Liver (tissue), 9 donors: ENCODE measurements around the gene RASSF9. TPM values are rescaled to one million over a fixed set of nuclear protein-coding genes. Genes with fewer than 3 reads are reported as not detected.

Source experiments
- DNase-seq: peaks from one replicate; pipeline ENCODE4 v3.0.0-alpha.2; 2017; ENCODE audit warnings: low spot score
- H3K27ac ChIP-seq, 2 donors: one replicate each; pipeline ENCODE4 v1.7.0; 2013; ENCODE audit warnings: inconsistent platforms in 2 of 2, low read length in 2 of 2, control low read depth in 1 of 2, low read depth in 1 of 2, mild to moderate bottlenecking in 1 of 2
- H3K27me3 ChIP-seq, 4 donors: one replicate each; pipeline versions ENCODE4 v1.6.1 to v1.7.0; 2013; ENCODE audit warnings: low read length in 3 of 4, inconsistent platforms in 1 of 4, mild to moderate bottlenecking in 1 of 4, moderate library complexity in 1 of 4; ENCODE audit not compliant: control insufficient read depth in 4 of 4, insufficient read depth in 4 of 4
- H3K36me3 ChIP-seq, 4 donors: one replicate each; pipeline versions ENCODE4 v1.6.1 to v1.7.0; 2013; ENCODE audit warnings: low read length in 3 of 4, mild to moderate bottlenecking in 3 of 4, low read depth in 1 of 4, moderate library complexity in 1 of 4; ENCODE audit not compliant: control insufficient read depth in 4 of 4, insufficient read depth in 3 of 4
- H3K4me1 ChIP-seq, 4 donors: one replicate each; pipeline versions ENCODE4 v1.6.1 to v1.7.0; 2013; ENCODE audit warnings: low read length in 3 of 4, mild to moderate bottlenecking in 3 of 4, moderate library complexity in 1 of 4; ENCODE audit not compliant: control insufficient read depth in 4 of 4, insufficient read depth in 4 of 4
- H3K4me3 ChIP-seq, 3 donors: one replicate each; pipeline versions ENCODE4 v1.6.1 to v1.7.0; 2013; ENCODE audit warnings: low read length in 3 of 3, control low read depth in 1 of 3, low read depth in 1 of 3, mild to moderate bottlenecking in 1 of 3
- H3K9ac ChIP-seq, 2 donors: one replicate each; pipeline ENCODE4 v1.7.0; 2013; ENCODE audit warnings: low read length in 2 of 2, mild to moderate bottlenecking in 2 of 2, moderate library complexity in 2 of 2, control low read depth in 1 of 2, low read depth in 1 of 2
- H3K9me3 ChIP-seq, 4 donors: one replicate each; pipeline versions ENCODE4 v1.6.1 to v1.7.0; 2013; ENCODE audit warnings: low read length in 3 of 4; ENCODE audit not compliant: control insufficient read depth in 4 of 4
- ATF3 ChIP-seq: IDR thresholded peaks from 2 replicates; pipeline ENCODE4 v1.6.1; 2016; ENCODE audit warnings: antibody characterized with exemption
- CTCF ChIP-seq: fragments of 150-350 bp; IDR thresholded peaks from 2 replicates; pipeline ENCODE4 v1.5.1; 2017; ENCODE audit warnings: improper control_type of control experiment, low read depth, low read length; ENCODE audit not compliant: missing input control
- EGR1 ChIP-seq, 2 donors: IDR thresholded peaks; 2 replicates each; pipeline ENCODE4 v1.6.1; 2016 to 2018; ENCODE audit warnings: antibody characterized with exemption in 2 of 2, low read depth in 2 of 2
- FOXA1 ChIP-seq: IDR thresholded peaks from 2 replicates; pipeline ENCODE4 v1.6.1; 2016; ENCODE audit warnings: antibody characterized with exemption
- FOXA2 ChIP-seq: IDR thresholded peaks from 2 replicates; pipeline ENCODE4 v1.6.1; 2016; ENCODE audit warnings: antibody characterized with exemption
- GABPA ChIP-seq, 2 donors: IDR thresholded peaks in 1 of 2; conservative IDR thresholded peaks in 1 of 2; 2 replicates each; pipeline ENCODE4 v1.6.1; 2016; ENCODE audit warnings: antibody characterized with exemption in 2 of 2, mild to moderate bottlenecking in 1 of 2, moderate library complexity in 1 of 2
- HNF4A ChIP-seq, 2 donors: conservative IDR thresholded peaks; 2 replicates each; pipeline ENCODE4 v1.6.1; 2016; ENCODE audit warnings: antibody characterized with exemption in 2 of 2, mild to moderate bottlenecking in 2 of 2
- HNF4G ChIP-seq: IDR thresholded peaks from 2 replicates; pipeline ENCODE4 v1.6.1; 2016; ENCODE audit warnings: antibody characterized with exemption
- NR2F2 ChIP-seq: IDR thresholded peaks from 2 replicates; pipeline ENCODE4 v1.6.1; 2016; ENCODE audit warnings: antibody characterized with exemption
- RAD21 ChIP-seq, 2 donors: IDR thresholded peaks; 2 replicates each; pipeline ENCODE4 v1.6.1; 2016; ENCODE audit warnings: antibody characterized with exemption in 2 of 2, mild to moderate bottlenecking in 2 of 2
- REST ChIP-seq: IDR thresholded peaks from 2 replicates; pipeline ENCODE4 v1.6.1; 2016; ENCODE audit warnings: antibody characterized with exemption, mild to moderate bottlenecking
- RXRA ChIP-seq, 2 donors: IDR thresholded peaks; 2 replicates each; pipeline ENCODE4 v1.6.1; 2017 to 2018; ENCODE audit warnings: antibody characterized with exemption in 2 of 2, mild to moderate bottlenecking in 1 of 2
- SP1 ChIP-seq: IDR thresholded peaks from 2 replicates; pipeline ENCODE4 v1.6.1; 2018; ENCODE audit warnings: antibody characterized with exemption, mild to moderate bottlenecking
- TAF1 ChIP-seq: conservative IDR thresholded peaks from 2 replicates; pipeline ENCODE4 v1.6.1; 2016; ENCODE audit warnings: antibody characterized with exemption, mild to moderate bottlenecking
- YY1 ChIP-seq: IDR thresholded peaks from 2 replicates; pipeline ENCODE4 v1.6.1; 2016; ENCODE audit warnings: antibody characterized with exemption, mild to moderate bottlenecking
- ZBTB33 ChIP-seq: IDR thresholded peaks from 2 replicates; pipeline ENCODE4 v1.6.1; 2016; ENCODE audit warnings: antibody characterized with exemption
- WGBS: extraction: QIAGEN DNeasy Blood & Tissue Kit; methylation state at CpG from one replicate; pipeline ENCODE4 v1.1.7; 2013; 5-methylcytosine and 5-hydroxymethylcytosine counted together
- polyA plus RNA-seq, 2 donors: library from polyadenylated mRNA; stranded (reverse) in 1 of 2; unstranded in 1 of 2; fragments of 200-250 nt in 1 of 2; fragments of >200 nt in 1 of 2; fragmentation: Nextera tagmentation in 1 of 2; extraction: Ambion mirVana in 1 of 2; gene quantifications; one replicate each; pipeline versions ENCODE4 v1.2.1 to v1.2.3, GENCODE V29; 2013 to 2015
- total RNA-seq, 2 donors: library from RNA; depleted of rRNA; stranded (reverse); fragments of >200 nt; gene quantifications; one replicate each; pipeline ENCODE4 v1.2.3, GENCODE V29; 2014
- TF ChIP-seq, protein P1 (sequence below): IDR thresholded peaks from 2 replicates; pipeline ENCODE4 v1.6.1; 2016; ENCODE audit warnings: antibody characterized with exemption
- donor health status: healthy.
- donor health status: healthy.
- donor health status: healthy.
- donor health status: healthy.
- donor health status: healthy.

RASSF9 gene
- total and polyA plus RNA-seq, 4 donors: 0.33 to 1.0 (median 0.59) TPM

DNA sequence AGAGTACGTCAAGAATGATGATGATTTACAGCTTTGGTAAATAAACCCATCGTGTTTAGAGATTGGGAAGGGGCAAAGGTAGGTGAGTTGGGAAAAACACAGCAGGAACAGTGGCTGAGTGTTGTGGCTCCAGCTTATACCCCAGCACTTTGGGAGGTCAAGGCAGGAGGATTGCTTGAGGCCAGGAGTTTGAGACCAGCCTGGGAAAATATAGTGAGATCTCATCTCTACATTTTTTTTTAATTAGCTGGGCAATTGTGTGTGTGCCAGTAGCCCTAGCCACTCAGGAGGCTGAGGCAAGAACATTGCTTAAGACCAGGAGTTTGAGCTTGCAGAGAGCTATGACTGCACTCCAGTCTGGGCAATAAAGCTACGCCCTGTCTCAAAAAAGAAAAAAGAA is 77.1 kb downstream of the RASSF9 start:
- Histone ChIP-seq H3K27ac (no peak overlapping the region), H3K9ac (no peak overlapping the region), H3K4me1 (no peaks in the 10 kb centered on the region), H3K9me3 (peaks cover 0 to 11% (median 0%) of the 10 kb centered on the region in 4 donors), H3K4me3 (no peak overlapping the region), H3K36me3 (no peaks in the 10 kb centered on the region), H3K27me3 (no peaks in the 10 kb centered on the region)
- TF ChIP-seq ATF3 (no peak), TAF1 (no peak), YY1 (no peak)
- DNase-seq: no peak
- WGBS: 58% methylated on average over 3 of the region's 3 CpGs

DNA sequence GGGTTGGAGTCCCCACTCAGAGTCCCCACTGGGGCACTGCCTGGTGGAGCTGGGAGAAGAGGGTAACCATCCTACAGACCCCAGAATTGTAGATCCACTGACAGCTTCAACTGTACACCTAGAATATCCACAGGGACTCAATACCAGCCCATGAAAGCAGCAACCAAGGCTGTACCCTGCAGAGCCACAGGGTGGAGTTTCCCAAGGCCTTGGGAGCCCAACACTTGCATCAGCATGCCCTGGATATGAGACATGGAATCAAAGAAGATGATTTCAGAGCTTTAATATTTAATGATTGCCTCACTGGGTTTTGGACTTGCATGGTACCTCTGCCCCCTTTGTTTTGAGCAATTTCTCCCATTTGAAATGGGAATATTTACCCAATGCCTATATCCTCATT is 80.4 kb downstream of the RASSF9 start:
- Histone ChIP-seq H3K27me3 (no peaks in the 10 kb centered on the region), H3K9ac (no peak overlapping the region), H3K4me1 (no peaks in the 10 kb centered on the region), H3K36me3 (no peaks in the 10 kb centered on the region), H3K27ac (no peak overlapping the region), H3K9me3 (peaks cover 0 to 11% (median 0%) of the 10 kb centered on the region in 4 donors), H3K4me3 (no peak overlapping the region)
- TF ChIP-seq GABPA (IDR thresholded peaks at IDR 0.05 in 1 of 2, conservative IDR thresholded peaks at IDR 0.05 in 1 of 2) (no peak), CTCF (no peak), NR2F2 (no peak), ZBTB33 (no peak), FOXA1 (no peak), SP1 (no peak), REST (no peak), FOXA2 (no peak), RXRA (IDR thresholded peaks at IDR 0.05) (no peak), ATF3 (no peak), EGR1 (IDR thresholded peaks at IDR 0.05; ENCODE audit: low read depth in 2 of 2) (no peak), HNF4G (no peak), HNF4A (conservative IDR thresholded peaks at IDR 0.05) (no peak), TAF1 (no peak), RAD21 (IDR thresholded peaks at IDR 0.05) (no peak)
- TF ChIP-seq, protein P1, sequence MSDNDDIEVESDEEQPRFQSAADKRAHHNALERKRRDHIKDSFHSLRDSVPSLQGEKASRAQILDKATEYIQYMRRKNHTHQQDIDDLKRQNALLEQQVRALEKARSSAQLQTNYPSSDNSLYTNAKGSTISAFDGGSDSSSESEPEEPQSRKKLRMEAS: no peak
- no peak for DNase-seq

Other genes starting within 250 kb of the RASSF9 start
- 1 to 10 TPM in 1 of 2 donors, under 1 TPM in 1; 0.08 to 4.2 TPM for gene NTS, start 37.9 kb upstream of the RASSF9 start, total RNA-seq
- under 1 TPM; 0.09 to 0.25 TPM for gene NTS, start 37.9 kb upstream of the RASSF9 start, polyA plus RNA-seq